ENCODE data around the gene EXOC2.

Gene EXOC2

GRCh38 chr6:492816-493414 is 200.0 kb downstream of the EXOC2 start:
- no peak for DNase-seq

DNA sequence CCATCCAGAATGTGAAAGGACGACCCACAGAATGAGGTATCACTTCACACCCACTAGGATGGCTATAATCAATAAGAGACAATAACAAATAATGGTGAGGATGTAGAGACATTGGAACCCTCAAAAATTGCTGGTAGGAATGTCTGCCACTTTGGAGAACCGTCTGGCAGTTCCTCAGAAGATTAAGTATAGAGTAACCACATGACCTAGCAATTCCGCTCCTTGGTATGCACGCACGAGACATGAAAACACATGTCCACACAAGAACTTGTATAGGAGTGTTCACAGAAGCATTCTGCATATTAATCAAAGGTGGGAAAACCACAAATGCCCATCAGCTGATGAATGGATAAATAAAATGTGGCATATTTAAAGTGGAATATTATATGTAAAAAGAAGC is 200.8 kb downstream of the EXOC2 start:
- DNase-seq: no peak

- DNase-seq: no peak
Observed at GRCh38 chr6:491233-491632, 201.7 kb downstream of the EXOC2 start.

GRCh38 chr6:490251-491037 is 202.5 kb downstream of the EXOC2 start:
- no peak for DNase-seq

- no peak for DNase-seq
Observed at GRCh38 chr6:489762-490161, 203.2 kb downstream of the EXOC2 start.

DNA sequence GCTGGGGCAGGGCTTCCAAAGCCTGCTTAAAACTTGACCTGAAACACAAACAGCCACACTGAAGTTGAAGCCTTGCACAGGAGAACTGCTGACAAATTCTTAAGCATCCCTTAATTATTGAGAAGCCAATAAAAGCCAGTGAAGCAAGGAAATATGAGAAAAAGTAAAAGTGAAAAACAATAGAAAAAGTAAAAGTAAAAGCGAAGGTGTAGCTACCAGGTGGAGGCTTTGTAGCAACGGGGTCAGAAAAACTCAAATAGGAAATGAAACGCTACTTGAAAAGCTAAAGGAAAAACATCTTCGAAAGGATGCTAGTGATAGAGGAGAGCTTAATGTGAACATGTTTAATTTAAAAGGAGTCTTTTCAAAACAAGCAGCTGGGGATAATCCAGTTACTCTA is 203.9 kb downstream of the EXOC2 start:
- DNase-seq: no peak

GRCh38 chr6:487956-488355 is 205.0 kb downstream of the EXOC2 start:
- DNase-seq: no peak

- no peak for DNase-seq
Observed at GRCh38 chr6:485655-486170, 207.2 kb downstream of the EXOC2 start.

- no peak for DNase-seq
Observed at GRCh38 chr6:484746-485145, 208.2 kb downstream of the EXOC2 start.

- DNase-seq: no peak
Observed at GRCh38 chr6:484086-484745, 208.7 kb downstream of the EXOC2 start.

DNA sequence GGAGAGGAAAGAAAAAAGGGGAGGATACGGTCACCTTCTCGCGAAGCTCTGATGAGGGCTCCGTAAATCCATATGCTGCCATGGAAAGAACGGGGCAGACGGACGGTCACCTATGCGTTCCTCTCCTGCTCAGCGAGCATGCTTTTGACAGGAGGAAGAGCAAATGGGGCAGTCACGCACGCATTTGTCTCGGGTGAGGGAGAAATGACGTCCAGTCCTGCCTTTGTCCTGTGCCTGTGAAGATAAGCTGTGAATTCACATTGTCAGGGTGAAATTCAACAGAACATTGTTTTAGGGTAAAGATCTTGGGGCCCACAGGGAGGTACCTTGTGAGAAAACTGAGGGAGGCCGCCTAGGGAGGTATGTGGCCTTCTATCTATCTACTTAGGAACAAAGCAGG is 217.6 kb downstream of the EXOC2 start:
- DNase-seq: no peak

- no peak for DNase-seq
Observed at GRCh38 chr6:474453-475185, 218.3 kb downstream of the EXOC2 start.

GRCh38 chr6:473768-474452 is 219.0 kb downstream of the EXOC2 start:
- no peak for DNase-seq

DNA sequence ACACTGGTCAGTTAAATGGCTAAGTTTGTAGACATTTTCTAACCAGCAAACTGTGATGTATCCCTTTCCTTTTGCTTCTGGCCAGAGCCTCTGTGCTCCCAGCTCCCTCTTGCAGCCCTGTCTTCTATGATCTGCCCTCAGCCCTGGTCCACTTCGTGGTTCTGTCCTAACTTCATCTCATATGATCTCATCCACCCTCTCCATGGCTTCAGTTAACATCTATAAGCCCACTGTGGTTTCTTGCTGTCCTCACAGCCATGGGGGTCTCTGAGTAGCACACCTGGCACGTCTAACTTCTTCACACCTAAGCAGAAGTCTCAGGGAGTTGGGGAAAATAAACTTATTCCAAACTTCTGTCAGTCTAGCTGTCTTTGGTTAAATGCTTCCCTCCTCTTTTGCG is 219.6 kb downstream of the EXOC2 start:
- DNase-seq: no peak

- no peak for DNase-seq
Observed at GRCh38 chr6:470901-471448, 222.0 kb downstream of the EXOC2 start.

DNA sequence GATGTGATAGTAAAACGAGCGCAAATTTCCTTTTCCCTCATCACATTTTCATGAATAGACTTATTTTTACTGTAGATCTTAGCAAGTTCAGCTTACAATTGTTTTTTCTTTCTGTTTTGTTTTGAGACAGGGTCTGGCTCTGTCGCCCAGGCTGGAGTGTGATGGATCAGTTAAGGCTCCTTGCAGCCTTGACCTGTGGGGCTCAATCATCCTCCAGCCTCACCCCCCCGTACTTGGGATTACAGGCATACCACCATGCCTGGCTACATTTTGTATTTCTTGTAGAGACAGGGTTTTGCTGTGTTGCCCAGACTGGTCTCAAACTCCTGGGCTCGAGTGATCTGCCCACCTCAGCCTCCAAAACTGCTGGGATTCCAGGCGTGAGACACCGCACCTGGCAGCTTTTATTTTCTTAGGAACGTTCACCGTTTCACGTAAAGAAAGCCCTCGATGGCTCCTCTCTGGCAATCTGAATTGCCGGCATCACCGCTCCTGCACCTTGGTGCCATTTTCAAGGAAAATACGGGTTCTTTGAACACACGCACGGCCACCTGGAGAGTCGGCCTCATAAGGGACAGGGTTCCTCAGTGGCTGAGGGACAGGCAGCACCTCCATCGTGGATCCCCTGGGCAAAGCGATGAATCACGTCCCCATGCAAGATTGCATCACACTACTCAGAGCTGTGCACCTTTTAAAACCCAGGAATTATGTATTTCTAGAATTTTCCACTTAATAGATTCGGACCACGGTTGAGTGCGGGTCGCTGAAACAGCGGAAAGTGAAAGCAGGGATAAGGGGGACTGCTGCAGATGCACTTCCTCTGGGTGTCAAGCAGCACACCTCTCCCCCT is 222.7 kb downstream of the EXOC2 start:
- DNase-seq: no peak

- DNase-seq: no peak
Observed at GRCh38 chr6:467671-468082, 225.3 kb downstream of the EXOC2 start.

DNA sequence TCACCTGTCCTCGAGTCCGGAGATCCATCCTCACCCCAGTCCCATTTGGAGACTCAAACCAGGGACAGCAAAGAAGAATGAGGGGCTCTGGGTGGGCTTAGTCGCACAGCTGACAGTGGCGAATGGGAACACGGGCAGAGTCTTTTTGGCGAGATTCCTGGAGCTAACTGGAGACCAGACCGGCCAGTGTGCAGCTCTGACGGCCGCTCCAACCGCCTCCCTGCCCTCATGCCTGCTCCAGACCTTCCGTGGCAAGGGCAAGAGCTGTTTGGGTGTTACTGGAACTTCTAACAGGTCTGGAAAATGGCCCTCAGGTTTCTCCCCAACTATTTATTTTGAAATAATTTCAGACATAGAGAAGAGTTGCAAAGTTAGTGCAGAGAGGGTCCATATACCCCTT is 225.8 kb downstream of the EXOC2 start:
- DNase-seq: no peak

DNA sequence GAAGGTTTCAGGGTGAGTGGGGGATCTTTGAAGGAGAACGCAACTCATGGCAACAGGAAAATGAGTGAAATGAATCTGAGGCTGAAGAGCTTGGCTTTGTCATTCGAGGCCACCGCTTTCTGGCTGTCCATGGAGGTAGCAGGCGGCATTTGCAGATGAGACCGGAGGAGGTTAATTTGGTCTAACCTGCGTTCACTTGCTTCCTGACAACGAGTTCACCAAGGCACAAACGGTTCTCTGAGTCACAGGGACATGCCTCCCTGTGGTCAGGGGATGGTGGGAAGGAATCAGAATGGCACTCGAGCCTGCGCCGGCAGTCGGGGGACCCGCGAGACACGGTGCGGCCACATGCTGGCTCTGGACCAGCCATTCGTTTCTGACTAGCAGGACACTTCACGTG is 226.4 kb downstream of the EXOC2 start:
- no peak for DNase-seq

DNA sequence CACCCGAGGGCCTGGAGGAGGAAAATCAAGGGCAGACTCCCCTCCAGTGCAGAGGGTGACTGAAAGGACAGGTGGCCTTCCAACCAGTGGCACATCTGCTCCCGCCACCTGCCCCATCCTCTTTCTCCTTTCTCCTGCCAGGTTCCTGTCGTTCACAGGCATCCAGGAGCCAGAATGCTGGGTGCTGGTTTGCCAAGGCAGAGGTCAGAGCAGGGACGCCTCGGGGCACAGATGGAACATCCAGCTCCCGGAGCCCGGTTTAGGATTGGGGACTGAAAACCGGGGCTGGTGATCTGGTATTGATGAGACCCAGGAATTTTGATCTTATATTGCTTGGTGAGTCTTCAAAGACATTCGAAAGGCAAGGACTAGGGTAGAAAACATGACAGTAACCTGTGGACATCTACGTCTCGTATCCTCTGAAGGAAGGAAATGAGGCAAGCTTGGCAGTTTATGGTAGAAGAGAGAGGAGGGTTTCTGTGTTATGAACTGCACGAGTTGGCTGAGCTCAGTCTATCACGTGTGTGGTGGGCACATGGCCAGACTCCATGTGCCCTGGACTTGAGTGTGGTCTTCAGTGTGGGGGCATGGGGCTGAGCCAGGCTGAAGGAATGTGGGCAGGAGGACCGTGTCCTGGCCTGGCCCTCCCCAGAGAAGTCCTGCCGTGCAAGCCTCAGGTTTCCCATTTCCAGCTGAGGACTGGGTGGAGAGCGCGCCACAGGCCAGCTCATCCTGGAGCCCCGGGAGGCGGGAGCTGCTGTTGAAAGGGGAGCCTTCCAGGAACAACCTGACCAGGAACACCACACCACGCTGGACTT is 227.2 kb downstream of the EXOC2 start:
- DNase-seq: no peak

- DNase-seq: no peak
Observed at GRCh38 chr6:456887-457286, 236.1 kb downstream of the EXOC2 start.
